GM10847 (cell line): ENCODE results near the gene NECTIN4.

Experiments used
- POLR2A ChIP-seq: IDR thresholded peaks from 2 replicates; pipeline ENCODE4 v1.6.1; 2011; ENCODE audit not compliant: insufficient read length; ENCODE audit errors: extremely low read depth

Gene NECTIN4

GRCh38 chr1:161089251-161089924 lies at the start of gene NECTIN4:
TSS of gene NECTIN4 (minus strand) at chr1:161089558. CDS start at chr1:161089296, 262 bp downstream.
- no peak for TF ChIP-seq POLR2A

- TF ChIP-seq POLR2A = no peak
Observed at GRCh38 chr1:161138431-161138830, 49.1 kb upstream of the NECTIN4 start.

- TF ChIP-seq POLR2A = no peak
Observed at GRCh38 chr1:161137881-161138280, 48.5 kb upstream of the NECTIN4 start.

GRCh38 chr1:161133220-161133740 lies 43.9 kb upstream of the NECTIN4 start:
- TF ChIP-seq POLR2A = no peak

- TF ChIP-seq POLR2A = peak; percentile 56
Observed at GRCh38 chr1:161132410-161133219, 43.3 kb upstream of the NECTIN4 start, which contains the start of gene DEDD. TSS of gene DEDD (minus strand) at chr1:161132667. CDS start at chr1:161124462, 8,205 bp downstream.

- TF ChIP-seq POLR2A = no peak
Observed at GRCh38 chr1:161131523-161132409, 42.4 kb upstream of the NECTIN4 start.

GRCh38 chr1:161130266-161130665 lies 40.9 kb upstream of the NECTIN4 start:
- no peak for TF ChIP-seq POLR2A

GRCh38 chr1:161128591-161129420 lies 39.4 kb upstream of the NECTIN4 start:
- no peak for TF ChIP-seq POLR2A

- no peak for TF ChIP-seq POLR2A
Observed at GRCh38 chr1:161127649-161128048, 38.3 kb upstream of the NECTIN4 start.

- TF ChIP-seq POLR2A = no peak
Observed at GRCh38 chr1:161122967-161123366, 33.6 kb upstream of the NECTIN4 start.

- no peak for TF ChIP-seq POLR2A
Observed at GRCh38 chr1:161121834-161122233, 32.5 kb upstream of the NECTIN4 start.

- TF ChIP-seq POLR2A = no peak
Observed at GRCh38 chr1:161121042-161121650, 31.8 kb upstream of the NECTIN4 start.

GRCh38 chr1:161119092-161119903 lies 29.9 kb upstream of the NECTIN4 start:
- TF ChIP-seq POLR2A = no peak
